ENCODE results near the gene AUTS2. TPM values are rescaled to one million over a fixed set of nuclear protein-coding genes. Genes with fewer than 3 reads are reported as not detected.

The AUTS2 gene
- total and polyA plus RNA-seq, 9 of the 15 experiments (the other 6 are each of a cell fraction or from before 2014, with no cell fraction given): 0.58 TPM; not detected in 8

GRCh38 chr7:70505886-70506285 lies 907.6 kb downstream of the AUTS2 start (continued):
- TF ChIP-seq HMGN3 (IDR thresholded peaks at IDR 0.05; ENCODE audit: borderline replicate concordance, extremely low read depth, insufficient read length, low read depth, low read length) (no peak), ZNF232 (CRISPR knock-in tag; IDR thresholded peaks at IDR 0.05) (no peak), MBD1 (CRISPR knock-in tag; IDR thresholded peaks at IDR 0.05) (no peak), ZNF668 (CRISPR knock-in tag; IDR thresholded peaks at IDR 0.05) (no peak), NELFE (IDR thresholded peaks at IDR 0.05; ENCODE audit: insufficient read depth, insufficient read length) (no peak), SIN3B (IDR thresholded peaks at IDR 0.05; ENCODE audit: low read depth) (no peak)
- TF ChIP-seq, protein P1, sequence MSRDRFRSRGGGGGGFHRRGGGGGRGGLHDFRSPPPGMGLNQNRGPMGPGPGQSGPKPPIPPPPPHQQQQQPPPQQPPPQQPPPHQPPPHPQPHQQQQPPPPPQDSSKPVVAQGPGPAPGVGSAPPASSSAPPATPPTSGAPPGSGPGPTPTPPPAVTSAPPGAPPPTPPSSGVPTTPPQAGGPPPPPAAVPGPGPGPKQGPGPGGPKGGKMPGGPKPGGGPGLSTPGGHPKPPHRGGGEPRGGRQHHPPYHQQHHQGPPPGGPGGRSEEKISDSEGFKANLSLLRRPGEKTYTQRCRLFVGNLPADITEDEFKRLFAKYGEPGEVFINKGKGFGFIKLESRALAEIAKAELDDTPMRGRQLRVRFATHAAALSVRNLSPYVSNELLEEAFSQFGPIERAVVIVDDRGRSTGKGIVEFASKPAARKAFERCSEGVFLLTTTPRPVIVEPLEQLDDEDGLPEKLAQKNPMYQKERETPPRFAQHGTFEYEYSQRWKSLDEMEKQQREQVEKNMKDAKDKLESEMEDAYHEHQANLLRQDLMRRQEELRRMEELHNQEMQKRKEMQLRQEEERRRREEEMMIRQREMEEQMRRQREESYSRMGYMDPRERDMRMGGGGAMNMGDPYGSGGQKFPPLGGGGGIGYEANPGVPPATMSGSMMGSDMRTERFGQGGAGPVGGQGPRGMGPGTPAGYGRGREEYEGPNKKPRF (IDR thresholded peaks at IDR 0.05; ENCODE audit: low read depth, low read length): no peak

GRCh38 chr7:70506434-70506833 lies 908.2 kb downstream of the AUTS2 start:
- no peaks in the 10 kb centered on the region for H3K79me2 ChIP-seq (ENCODE audit: control insufficient read depth, insufficient read depth, low read length)
- FAIRE-seq (no peak), ATAC-seq (peak; percentile 54; the same call in 2 of the 3 replicates), DNase-seq (ENCODE audit: extremely low read depth in 1 of 4, low spot score in 3 of 4) (peak in 1 of 4 experiments; percentile 9)
- CTCF ChIA-PET (ENCODE audit: low intra/inter-chr PET ratio): no interaction called here
- no peak overlapping the region for H2AFZ ChIP-seq (ENCODE audit: low read depth, low read length)
- no TSS peak for BruUV-seq (replicated peaks)
- no peak overlapping the region for H3K4me2 ChIP-seq (ENCODE audit: insufficient read depth, low read length)
- no peak overlapping the region for H3K4me3 ChIP-seq
- 0% methylated on average over 7 of the region's 7 CpGs for WGBS (ENCODE audit: insufficient coverage, low coverage, missing lambda C conversion rate)
- intact Hi-C loops (cut with micrococcal nuclease): no loop called here
- H3K9me1 ChIP-seq (ENCODE audit: control insufficient read depth, insufficient read depth, low read length): no peaks in the 10 kb centered on the region
- H3K36me3 ChIP-seq (ENCODE audit: control insufficient read depth, insufficient read depth, low read length): no peaks in the 10 kb centered on the region
- no peaks in the 10 kb centered on the region; the same call in 1 of the 2 replicates for H4K20me1 ChIP-seq (replicated peaks; ENCODE audit: control insufficient read depth, insufficient read depth, low read length)
- in situ Hi-C loops (cut with MboI): no loop called here
- H3K27me3 ChIP-seq (ENCODE audit: control insufficient read depth in 2 of 2, insufficient read depth in 2 of 2, low read length in 2 of 2): peaks cover 2 to 10% of the 10 kb centered on the region in 2 experiments; a peak in 2 of 5 replicates
- H3K27ac ChIP-seq (ENCODE audit: extremely low read depth, low read depth, low read length): no peak overlapping the region
- no peaks in the 10 kb centered on the region for H3K9me3 ChIP-seq (replicated peaks; ENCODE audit: control insufficient read depth, insufficient read depth, low read depth, low read length)
- no peak overlapping the region for H3K9ac ChIP-seq (ENCODE audit: insufficient read depth in 1 of 2, low read depth in 2 of 2, low read length in 2 of 2)
- H3K4me1 ChIP-seq (replicated peaks in 1 of 2; ENCODE audit: control insufficient read depth in 2 of 2, insufficient read depth in 2 of 2, low read length in 2 of 2): no peaks in the 10 kb centered on the region
- POLR2A ChIA-PET: no interaction called here
- TF ChIP-seq TCF3 (CRISPR knock-in tag; IDR thresholded peaks at IDR 0.05) (no peak), RBM15 (IDR thresholded peaks at IDR 0.05; ENCODE audit: insufficient read depth, low read length) (no peak), CBFA2T2 (conservative IDR thresholded peaks at IDR 0.05) (no peak), DLX4 (CRISPR knock-in tag; IDR thresholded peaks at IDR 0.05) (no peak), DEAF1 (CRISPR knock-in tag; IDR thresholded peaks at IDR 0.05) (no peak), THRAP3 (IDR thresholded peaks at IDR 0.05; ENCODE audit: borderline replicate concordance) (no peak), ZC3H4 (CRISPR knock-in tag; IDR thresholded peaks at IDR 0.05; ENCODE audit: borderline replicate concordance) (no peak)
